Cerebellar cortex (tissue), 1 donor: ENCODE measurements around the gene CSRP1.
"Not testable (repeated sequence)": the region's sequence is repeated elsewhere in the genome, so short reads cannot be mapped to it uniquely, and the experiment has no call there.

ENCODE experiments used
- DNase-seq: peaks from one replicate; pipeline ENCODE4 v3.0.0-alpha.2; 2015; ENCODE audit warnings: low spot score

CSRP1 gene

GRCh38 chr1:201506557-201507359 is at the start of gene CSRP1:
Gene CSRP1, minus strand, starts transcription at chr1:201507123. Its CDS starts 10,820 bp downstream, at chr1:201496303.
- no peak for DNase-seq

GRCh38 chr1:201555593-201555945 is 48.6 kb upstream of the CSRP1 start:
- no peak for DNase-seq

- DNase-seq: no peak
Observed at GRCh38 chr1:201554789-201555592, 48.1 kb upstream of the CSRP1 start.

GRCh38 chr1:201554190-201554600 is 47.3 kb upstream of the CSRP1 start:
- DNase-seq: no peak

- DNase-seq: no peak
Observed at GRCh38 chr1:201553496-201554189, 46.7 kb upstream of the CSRP1 start.

GRCh38 chr1:201552941-201553351 is 46.0 kb upstream of the CSRP1 start:
- DNase-seq: no peak

- DNase-seq: no peak
Observed at GRCh38 chr1:201551877-201552731, 45.2 kb upstream of the CSRP1 start.

GRCh38 chr1:201551096-201551495 is 44.2 kb upstream of the CSRP1 start:
- DNase-seq: no peak

GRCh38 chr1:201549522-201549921 is 42.6 kb upstream of the CSRP1 start:
- DNase-seq: not testable (repeated sequence)

- no peak for DNase-seq
Observed at GRCh38 chr1:201545851-201546492, 39.0 kb upstream of the CSRP1 start.

- no peak for DNase-seq
Observed at GRCh38 chr1:201544710-201545109, 37.8 kb upstream of the CSRP1 start.

GRCh38 chr1:201543871-201544642 is 37.1 kb upstream of the CSRP1 start:
- DNase-seq: no peak

- no peak for DNase-seq
Observed at GRCh38 chr1:201542309-201543035, 35.5 kb upstream of the CSRP1 start.

- no peak for DNase-seq
Observed at GRCh38 chr1:201540846-201541735, 34.2 kb upstream of the CSRP1 start.

GRCh38 chr1:201539561-201540431 is 32.9 kb upstream of the CSRP1 start:
- DNase-seq: no peak

- DNase-seq: peak; percentile 45
Observed at GRCh38 chr1:201538612-201539551, 32.0 kb upstream of the CSRP1 start, which contains the start of gene NAV1. Gene NAV1, plus strand, starts transcription at chr1:201539127. Its CDS starts 83,758 bp downstream, at chr1:201622885.
